Measurements from ENCODE around the gene DLL3. TPM values are rescaled to one million over a fixed set of nuclear protein-coding genes. Genes with fewer than 3 reads are reported as not detected.
"Not testable (repeated sequence)": the region's sequence is repeated elsewhere in the genome, so short reads cannot be mapped to it uniquely, and the experiment has no call there.

Gene DLL3, protein sequence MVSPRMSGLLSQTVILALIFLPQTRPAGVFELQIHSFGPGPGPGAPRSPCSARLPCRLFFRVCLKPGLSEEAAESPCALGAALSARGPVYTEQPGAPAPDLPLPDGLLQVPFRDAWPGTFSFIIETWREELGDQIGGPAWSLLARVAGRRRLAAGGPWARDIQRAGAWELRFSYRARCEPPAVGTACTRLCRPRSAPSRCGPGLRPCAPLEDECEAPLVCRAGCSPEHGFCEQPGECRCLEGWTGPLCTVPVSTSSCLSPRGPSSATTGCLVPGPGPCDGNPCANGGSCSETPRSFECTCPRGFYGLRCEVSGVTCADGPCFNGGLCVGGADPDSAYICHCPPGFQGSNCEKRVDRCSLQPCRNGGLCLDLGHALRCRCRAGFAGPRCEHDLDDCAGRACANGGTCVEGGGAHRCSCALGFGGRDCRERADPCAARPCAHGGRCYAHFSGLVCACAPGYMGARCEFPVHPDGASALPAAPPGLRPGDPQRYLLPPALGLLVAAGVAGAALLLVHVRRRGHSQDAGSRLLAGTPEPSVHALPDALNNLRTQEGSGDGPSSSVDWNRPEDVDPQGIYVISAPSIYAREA
- not detected for total RNA-seq
- total RNA-seq (2013): 0.09 TPM

DNA sequence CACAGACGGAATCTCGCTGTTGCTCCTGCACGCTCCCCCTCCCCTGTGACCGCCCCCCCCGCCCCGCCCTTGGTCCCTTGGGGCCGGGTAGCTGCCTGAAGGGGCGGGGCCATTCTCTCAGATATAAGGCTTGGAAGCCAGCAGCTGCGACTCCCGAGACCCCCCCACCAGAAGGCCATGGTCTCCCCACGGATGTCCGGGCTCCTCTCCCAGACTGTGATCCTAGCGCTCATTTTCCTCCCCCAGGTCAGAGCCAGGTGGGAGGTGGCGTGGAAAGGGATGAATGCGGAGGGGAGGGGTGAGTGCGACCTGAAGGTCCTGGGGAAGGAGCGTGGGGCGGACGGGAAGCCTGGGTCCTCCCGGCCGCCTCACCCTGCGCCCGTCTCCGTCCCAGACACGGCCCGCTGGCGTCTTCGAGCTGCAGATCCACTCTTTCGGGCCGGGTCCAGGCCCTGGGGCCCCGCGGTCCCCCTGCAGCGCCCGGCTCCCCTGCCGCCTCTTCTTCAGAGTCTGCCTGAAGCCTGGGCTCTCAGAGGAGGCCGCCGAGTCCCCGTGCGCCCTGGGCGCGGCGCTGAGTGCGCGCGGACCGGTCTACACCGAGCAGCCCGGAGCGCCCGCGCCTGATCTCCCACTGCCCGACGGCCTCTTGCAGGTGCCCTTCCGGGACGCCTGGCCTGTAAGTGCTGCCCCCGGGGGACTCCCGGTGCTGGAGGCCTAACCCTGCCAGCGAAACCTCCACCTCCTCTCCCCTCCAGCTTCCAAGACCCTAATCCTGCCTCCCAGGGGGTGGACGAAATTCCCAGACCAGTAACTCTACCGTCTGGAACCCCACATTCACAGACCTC, at the start of gene DLL3:
Gene DLL3, plus strand, starts transcription at position 150 of the 845 bp plus-strand sequence. Its CDS starts 28 bp downstream, at position 178.
- Histone ChIP-seq H3K9me3 (ENCODE audit: control insufficient read depth, insufficient read depth, low read length) (no peaks in the 10 kb centered on the region), H3K4me1 (ENCODE audit: control insufficient read depth, insufficient read depth, low read length) (peaks cover 26% of the 10 kb centered on the region), H3K4me3 (ENCODE audit: low read length) (no peak within 1 kb of the TSS), H3K27me3 (ENCODE audit: control insufficient read depth, insufficient read depth, low read length) (peaks cover 30% of the 10 kb centered on the region), H3K27ac (ENCODE audit: low read length) (no peak within 1 kb of the TSS), H3K36me3 (ENCODE audit: control insufficient read depth, insufficient read depth, low read length) (no peaks in the 10 kb centered on the region)
- no peak for TF ChIP-seq CTCF (IDR thresholded peaks at IDR 0.05)
- H3K27ac Mint-ChIP-seq: peak within 1 kb of the TSS in 1 of 2 donors; percentile 11
- ATAC-seq: no peak
- DNase-seq: no peak
- intact Hi-C loops (cut with micrococcal nuclease): no loop called here
- H3K4me3 Mint-ChIP-seq: peak within 1 kb of the TSS; percentile 65
- H3K27me3 Mint-ChIP-seq (ENCODE audit: low read depth in 2 of 2): peaks cover 44% of the 10 kb centered on the region in 2 donors
- H3K4me1 Mint-ChIP-seq: peaks cover 19 to 36% of the 10 kb centered on the region in 2 donors
- 3% methylated on average over 60 of the region's 60 CpGs for WGBS (ENCODE audit: insufficient coverage)
- H3K36me3 Mint-ChIP-seq: no peaks in the 10 kb centered on the region
- H3K9me3 Mint-ChIP-seq: no peaks in the 10 kb centered on the region

- Mint-ChIP-seq H3K4me1 (peaks cover 61 to 77% of the 10 kb centered on the region in 2 donors), H3K27ac (peak overlapping the region; percentile 97 to 100), H3K36me3 (no peaks in the 10 kb centered on the region), H3K4me3 (peak overlapping the region; percentile 31), H3K9me3 (no peaks in the 10 kb centered on the region), H3K27me3 (ENCODE audit: low read depth in 2 of 2) (no peaks in the 10 kb centered on the region)
- Histone ChIP-seq H3K4me1 (ENCODE audit: control insufficient read depth, insufficient read depth, low read length) (peaks cover 59% of the 10 kb centered on the region), H3K9me3 (ENCODE audit: control insufficient read depth, insufficient read depth, low read length) (no peaks in the 10 kb centered on the region), H3K36me3 (ENCODE audit: control insufficient read depth, insufficient read depth, low read length) (peaks cover 19% of the 10 kb centered on the region), H3K4me3 (ENCODE audit: low read length) (no peak overlapping the region), H3K27ac (ENCODE audit: low read length) (peak overlapping the region; percentile 22), H3K27me3 (ENCODE audit: control insufficient read depth, insufficient read depth, low read length) (no peaks in the 10 kb centered on the region)
- DNase-seq (no peak), ATAC-seq (no peak)
- intact Hi-C loops (cut with micrococcal nuclease): no loop called here
- no peak for TF ChIP-seq CTCF (IDR thresholded peaks at IDR 0.05)
- 65% methylated on average over 8 of the region's 8 CpGs for WGBS (ENCODE audit: insufficient coverage)
These were observed 49.5 kb upstream of the DLL3 start for GRCh38 chr19:39449116-39449797.

DNA sequence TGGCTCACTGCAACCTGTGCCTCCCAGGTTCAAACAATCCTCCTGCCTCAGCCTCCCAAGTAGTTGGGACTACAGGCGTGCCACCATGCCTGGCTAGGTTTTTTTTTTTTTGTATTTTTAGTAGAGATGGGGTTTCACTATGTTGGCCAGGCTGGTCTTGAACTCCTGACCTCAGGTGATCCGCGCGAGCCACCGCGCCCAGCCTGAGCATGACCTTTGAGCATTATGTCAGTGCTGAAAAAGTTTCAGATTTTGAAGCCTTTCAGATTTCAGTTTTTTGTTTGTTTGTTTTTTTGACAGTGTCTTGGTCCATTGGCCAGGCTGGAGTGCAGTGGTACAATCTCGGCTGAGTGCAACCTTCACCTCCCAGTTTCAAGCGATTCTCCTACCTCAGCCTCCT, 47.5 kb upstream of the DLL3 start:
- H3K27me3 ChIP-seq (ENCODE audit: control insufficient read depth, insufficient read depth, low read length); H3K27ac ChIP-seq (ENCODE audit: low read length); H3K27me3 Mint-ChIP-seq (ENCODE audit: low read depth in 2 of 2); H3K9me3 Mint-ChIP-seq; intact Hi-C loops (cut with micrococcal nuclease); DNase-seq; ATAC-seq; H3K9me3 ChIP-seq (ENCODE audit: control insufficient read depth, insufficient read depth, low read length); H3K4me3 Mint-ChIP-seq; H3K4me3 ChIP-seq (ENCODE audit: low read length); H3K36me3 Mint-ChIP-seq: not testable (repeated sequence)
- Mint-ChIP-seq H3K27ac (peak overlapping the region; percentile 53 to 100), H3K4me1 (peaks cover 43 to 68% of the 10 kb centered on the region in 2 donors)
- Histone ChIP-seq H3K4me1 (ENCODE audit: control insufficient read depth, insufficient read depth, low read length) (peaks cover 44% of the 10 kb centered on the region), H3K36me3 (ENCODE audit: control insufficient read depth, insufficient read depth, low read length) (peaks cover 26% of the 10 kb centered on the region)
- 96% methylated on average over 8 of the region's 8 CpGs for WGBS (ENCODE audit: insufficient coverage)
